Keratinocyte (primary cell): ENCODE measurements around the gene LHX6.

Experiments
- CTCF ChIP-seq, 3 experiments: IDR thresholded peaks in 1 of 3; conservative IDR thresholded peaks in 1 of 3; optimal IDR thresholded peaks in 1 of 3; 2 replicates in 2 of 3; 3 replicates in 1 of 3; pipeline versions ENCODE3 to v1.5.1; 2011; ENCODE audit warnings: low read length in 3 of 3, mild to moderate bottlenecking in 3 of 3, moderate library complexity in 2 of 3, control low read depth in 1 of 3, inconsistent platforms in 1 of 3; ENCODE audit not compliant: insufficient read depth in 2 of 3; ENCODE audit errors: extremely low read depth in 1 of 3
- EZH2 ChIP-seq: IDR thresholded peaks from one replicate; pipeline ENCODE4 v1.6.1; 2012; ENCODE audit warnings: inconsistent platforms, mild to moderate bottlenecking, low read length, moderate library complexity

DNA sequence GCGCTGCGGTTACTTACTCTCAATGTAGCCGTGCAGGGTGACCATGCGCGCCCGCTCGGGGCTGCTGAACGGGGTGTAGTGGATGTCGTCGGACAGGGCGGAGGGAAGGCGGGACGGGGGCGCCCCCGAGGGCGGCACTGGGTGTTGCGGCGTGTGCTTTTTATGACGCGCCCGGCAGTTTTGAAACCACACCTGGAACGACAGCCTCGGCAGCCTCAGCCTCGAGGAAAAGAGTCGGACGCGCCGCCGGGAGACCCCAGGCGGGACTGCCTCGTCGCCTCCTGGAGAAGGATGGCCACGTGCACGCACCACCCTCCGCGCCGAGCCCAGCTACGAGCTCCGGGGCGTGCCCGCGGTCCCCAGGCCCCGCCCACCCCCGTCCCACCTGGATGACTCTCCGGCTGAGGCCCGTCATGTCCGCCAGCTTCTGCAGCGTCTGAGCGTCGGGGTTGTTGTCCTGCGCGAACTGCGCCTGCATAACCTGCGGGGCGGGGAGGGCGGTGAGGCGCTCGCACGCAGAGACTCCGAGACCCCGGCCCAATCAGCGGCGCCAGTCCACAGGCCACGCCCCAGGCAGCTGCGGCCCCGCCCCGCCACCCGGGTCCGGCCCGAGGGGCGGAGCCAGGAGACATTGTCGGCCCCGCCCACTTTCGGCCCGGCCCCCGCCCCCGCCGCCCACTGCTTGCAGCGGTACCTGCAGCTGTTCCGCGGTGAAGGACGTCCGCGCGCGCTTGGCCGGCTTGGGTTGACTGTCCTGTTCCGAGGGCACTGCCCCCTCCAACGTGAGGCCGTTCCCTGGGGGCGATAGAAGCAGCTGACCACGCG, 15.0 kb downstream of the LHX6 start:
- no peak for TF ChIP-seq EZH2
- no peak for TF ChIP-seq CTCF (optimal IDR thresholded peaks at IDR 0.05 in 1 of 3, IDR thresholded peaks at IDR 0.05 in 1 of 3, conservative IDR thresholded peaks at IDR 0.05 in 1 of 3; ENCODE audit: extremely low read depth in 1 of 3, insufficient read depth in 2 of 3, low read length in 3 of 3)
